BLaER1 treated with 17β-estradiol and CSF1 and Interleukin-3, amounts not matched to agents 10 nM and 100 nM (cell line): Measurements from ENCODE around the gene SCYL2.
"Not testable (repeated sequence)": the region's sequence is repeated elsewhere in the genome, so short reads cannot be mapped to it uniquely, and the experiment has no call there.

ENCODE experiments used
- H3K27ac ChIP-seq, 11 experiments: shearing (Covaris generic); formaldehyde crosslinking; 2 replicates each; pipeline ENCODE4 v1.8.1; 2022
- H3K27me3 ChIP-seq, 11 experiments: shearing (Covaris generic); formaldehyde crosslinking; 2 replicates each; pipeline ENCODE4 v1.8.1; 2022
- H3K36me3 ChIP-seq, 11 experiments: shearing (Covaris generic); formaldehyde crosslinking; 2 replicates each; pipeline ENCODE4 v1.8.1; 2022
- H3K4me1 ChIP-seq, 10 experiments: shearing (Covaris generic); formaldehyde crosslinking; 2 replicates each; pipeline ENCODE4 v1.8.1; 2022
- H3K4me2 ChIP-seq, 11 experiments: shearing (Covaris generic); formaldehyde crosslinking; 2 replicates each; pipeline ENCODE4 v1.8.1; 2022
- H3K4me3 ChIP-seq, 10 experiments: shearing (Covaris generic); formaldehyde crosslinking; 2 replicates each; pipeline ENCODE4 v1.8.1; 2022
- H3K9ac ChIP-seq, 11 experiments: shearing (Covaris generic); formaldehyde crosslinking; 2 replicates each; pipeline ENCODE4 v1.8.1; 2022
- H3K9me3 ChIP-seq, 11 experiments: shearing (Covaris generic); formaldehyde crosslinking; replicated peaks in 1 of 11; 2 replicates each; pipeline ENCODE4 v1.8.1; 2022
- H4K20me1 ChIP-seq, 11 experiments: shearing (Covaris generic); formaldehyde crosslinking; 2 replicates each; pipeline ENCODE4 v1.8.1; 2022
- Cebpa-rat ChIP-seq, 11 experiments: shearing (Covaris generic); IDR thresholded peaks; 2 replicates each; pipeline ENCODE4 v1.8.1; 2022

SCYL2 gene

DNA sequence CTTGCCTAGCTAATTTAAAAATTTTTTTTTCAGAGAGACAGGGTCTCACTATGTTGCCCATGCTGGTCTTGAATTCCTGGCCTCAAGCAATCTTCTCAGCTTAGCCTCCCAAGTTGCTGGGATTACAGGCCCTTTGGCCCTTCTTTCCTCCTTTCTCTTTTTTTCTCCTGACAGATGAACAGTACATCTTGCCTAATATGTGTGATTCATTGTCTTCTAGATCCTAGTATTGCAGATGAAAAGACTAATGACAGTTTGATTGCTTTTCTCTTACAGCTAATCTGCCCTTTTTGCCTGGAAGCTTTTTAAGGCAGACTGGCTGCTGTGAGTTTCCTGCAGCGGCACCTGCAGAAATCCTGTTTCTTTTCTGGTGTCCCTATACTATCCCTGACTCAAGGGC, 12.1 kb upstream of the SCYL2 start:
- H3K27ac ChIP-seq: no peak overlapping the region
- no peaks in the 10 kb centered on the region for H3K36me3 ChIP-seq
- H3K4me1 ChIP-seq: peaks cover 0 to 5% (median 0%) of the 10 kb centered on the region in 10 experiments; a peak in 2 of 20 replicates
- no peak overlapping the region for H3K4me2 ChIP-seq
- no peaks in the 10 kb centered on the region for H4K20me1 ChIP-seq
- H3K4me3 ChIP-seq: no peak overlapping the region
- H3K9me3 ChIP-seq: no peaks in the 10 kb centered on the region
- no peak for TF ChIP-seq Cebpa-rat (IDR thresholded peaks at IDR 0.05)
- H3K27me3 ChIP-seq: no peaks in the 10 kb centered on the region
- H3K9ac ChIP-seq: no peak overlapping the region

DNA sequence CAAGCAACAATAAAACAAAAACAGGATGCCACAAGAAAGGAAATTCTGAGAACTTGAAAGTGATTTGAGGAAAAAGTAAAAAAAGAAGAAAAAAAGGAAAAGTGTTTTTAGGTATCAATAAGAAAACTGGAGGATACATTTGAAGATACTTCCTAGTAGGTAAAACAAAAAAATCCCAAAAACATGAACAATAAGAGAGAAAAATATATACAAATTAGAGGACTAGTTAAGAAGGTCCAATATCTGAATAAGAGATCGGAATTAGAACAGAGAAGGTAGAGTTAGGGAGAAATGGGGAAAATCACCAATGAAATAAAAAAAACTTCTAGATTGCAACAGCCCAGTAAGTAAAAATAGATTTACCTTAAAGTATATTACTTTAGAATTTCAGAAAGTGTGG, 8.8 kb upstream of the SCYL2 start:
- Histone ChIP-seq H3K4me1 (no peaks in the 10 kb centered on the region), H3K36me3 (no peaks in the 10 kb centered on the region), H3K4me3 (no peak overlapping the region), H3K4me2 (no peak overlapping the region), H3K9ac (no peak overlapping the region), H3K27ac (no peak overlapping the region), H3K9me3 (no peaks in the 10 kb centered on the region), H3K27me3 (no peaks in the 10 kb centered on the region), H4K20me1 (no peaks in the 10 kb centered on the region)
- TF ChIP-seq Cebpa-rat (IDR thresholded peaks at IDR 0.05): no peak

DNA sequence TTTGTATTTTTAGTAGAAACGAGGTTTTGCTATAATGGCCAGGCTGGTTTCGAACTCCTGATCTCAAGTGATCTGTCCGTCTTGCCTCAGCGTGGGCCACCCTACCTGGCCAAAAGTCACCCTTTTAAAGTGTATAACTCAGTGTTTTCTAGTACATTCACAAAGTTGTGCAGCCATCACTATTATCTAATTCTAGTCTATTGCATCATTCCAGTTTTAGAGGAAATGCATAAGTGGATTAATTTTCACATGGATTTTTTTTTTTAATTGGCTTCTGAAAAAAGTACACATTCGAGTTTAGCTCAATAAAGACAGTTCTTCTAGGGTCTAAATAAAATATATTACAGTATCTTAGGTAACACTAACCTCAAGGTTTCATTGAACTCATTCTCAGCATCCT, 3.8 kb upstream of the SCYL2 start:
- Histone ChIP-seq H3K4me3 (no peak overlapping the region), H3K27ac (no peak overlapping the region), H3K9me3 (no peaks in the 10 kb centered on the region), H3K4me2 (no peak overlapping the region), H3K9ac (no peak overlapping the region), H4K20me1 (peaks cover 0 to 9% (median 3%) of the 10 kb centered on the region in 11 experiments; a peak in 8 of 22 replicates), H3K36me3 (no peaks in the 10 kb centered on the region), H3K4me1 (peaks cover 0 to 8% (median 5%) of the 10 kb centered on the region in 10 experiments; a peak in 18 of 20 replicates), H3K27me3 (no peaks in the 10 kb centered on the region)
- no peak for TF ChIP-seq Cebpa-rat (IDR thresholded peaks at IDR 0.05)

DNA sequence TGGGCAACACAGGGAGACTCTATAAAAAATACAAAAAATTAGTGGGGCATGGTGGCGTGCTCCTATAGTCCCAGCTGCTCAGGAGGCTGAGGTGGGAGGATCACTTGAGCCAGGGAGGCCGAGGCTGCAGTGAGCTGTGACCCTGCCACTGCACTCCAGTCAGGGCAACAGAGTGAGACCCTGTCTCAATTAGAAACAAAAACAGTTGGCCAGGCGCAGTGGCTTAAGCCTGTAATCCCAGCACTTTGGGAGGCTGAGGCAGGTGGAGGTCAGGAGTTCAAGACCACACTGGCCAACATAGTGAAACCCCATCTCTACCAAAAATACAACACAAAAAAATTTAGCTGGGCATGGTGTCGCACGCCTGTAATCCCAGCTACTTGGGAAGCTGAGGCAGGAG, 1.9 kb upstream of the SCYL2 start:
- H3K4me2 ChIP-seq, H3K27me3 ChIP-seq, H3K36me3 ChIP-seq, H3K27ac ChIP-seq, H3K4me3 ChIP-seq, H3K9me3 ChIP-seq, H3K9ac ChIP-seq: not testable (repeated sequence)
- Histone ChIP-seq H3K4me1 (peaks cover 17 to 27% (median 22%) of the 10 kb centered on the region in 10 experiments), H4K20me1 (peaks cover 0 to 24% (median 16%) of the 10 kb centered on the region in 11 experiments; a peak in 11 of 22 replicates)

DNA sequence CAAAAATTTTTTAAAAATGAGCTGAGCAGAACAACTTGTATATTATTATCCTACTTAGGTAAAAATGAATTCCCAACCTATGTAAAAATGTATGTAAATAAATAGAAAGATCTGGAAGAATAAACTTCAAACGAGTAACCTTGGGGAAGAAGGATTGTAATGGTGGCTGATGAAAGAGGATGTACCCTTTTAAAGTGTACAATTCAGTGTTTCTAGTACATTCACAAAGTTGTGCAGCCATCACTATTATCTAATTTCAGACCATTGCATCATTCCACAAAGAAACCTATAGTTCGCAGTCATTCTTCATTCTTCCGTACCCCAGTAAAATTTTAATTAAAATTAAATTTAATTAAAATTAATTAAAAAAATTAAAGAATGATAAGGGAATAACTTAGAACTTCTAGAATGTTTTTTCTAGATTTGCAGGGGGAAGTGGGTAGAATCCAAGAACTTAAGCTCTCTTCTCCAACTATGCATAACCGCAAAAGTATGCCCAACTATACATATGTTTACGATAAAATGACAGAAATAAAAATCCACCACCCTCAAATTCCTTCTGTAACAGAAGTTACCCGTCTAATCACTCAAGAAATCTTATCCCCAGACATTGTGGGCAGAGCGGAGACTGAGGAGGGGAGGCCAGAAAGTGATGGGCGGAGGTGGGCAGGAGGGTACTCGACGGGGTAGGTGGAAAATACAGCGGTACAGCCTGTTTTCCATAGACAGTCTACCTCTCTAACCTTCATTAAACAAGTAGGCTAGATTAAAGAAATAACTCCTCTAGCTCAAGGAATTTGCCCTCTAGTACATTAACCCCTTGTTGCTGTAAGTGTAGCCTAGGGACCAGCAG, 1.0 kb upstream of the SCYL2 start:
- no peaks in the 10 kb centered on the region; a peak in 1 of 22 replicates for H3K9me3 ChIP-seq
- H3K4me2 ChIP-seq: peak overlapping the region; percentile 50 to 70 (median 60)
- H3K27me3 ChIP-seq: no peaks in the 10 kb centered on the region
- H3K36me3 ChIP-seq: 0 out of 22 replicates have a peak, but pooled peaks cover 0 to 4% (median 0%) of the 10 kb centered on the region in 11 experiments
- H4K20me1 ChIP-seq: peaks cover 0 to 26% (median 18%) of the 10 kb centered on the region in 11 experiments; a peak in 12 of 22 replicates
- peaks cover 19 to 32% (median 25%) of the 10 kb centered on the region in 10 experiments for H3K4me1 ChIP-seq
- H3K27ac ChIP-seq: peak overlapping the region in 10 of 11 experiments; percentile 89 to 98 (median 94); a peak in 17 of 22 replicates
- H3K9ac ChIP-seq: peak overlapping the region in 8 of 11 experiments; percentile 91 to 99 (median 97); a peak in 13 of 22 replicates
- peak overlapping the region; percentile 83 to 99 (median 98) for H3K4me3 ChIP-seq
- TF ChIP-seq Cebpa-rat (IDR thresholded peaks at IDR 0.05): no peak

DNA sequence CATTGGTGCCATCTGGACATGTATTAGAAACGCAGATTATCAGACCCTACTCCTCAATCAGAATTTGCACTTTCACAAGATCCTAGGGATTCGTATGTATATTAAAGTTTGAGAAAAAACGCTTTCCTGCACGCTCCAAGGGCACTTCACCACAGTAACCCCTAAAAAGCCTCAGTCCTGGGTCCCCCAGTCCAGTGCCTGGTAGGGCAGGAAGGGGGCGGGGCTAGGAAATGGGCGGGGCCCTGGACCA, 467 bp upstream of the SCYL2 start:
- peak overlapping the region; percentile 89 to 98 (median 94); a peak in 20 of 22 replicates for H3K27ac ChIP-seq

DNA sequence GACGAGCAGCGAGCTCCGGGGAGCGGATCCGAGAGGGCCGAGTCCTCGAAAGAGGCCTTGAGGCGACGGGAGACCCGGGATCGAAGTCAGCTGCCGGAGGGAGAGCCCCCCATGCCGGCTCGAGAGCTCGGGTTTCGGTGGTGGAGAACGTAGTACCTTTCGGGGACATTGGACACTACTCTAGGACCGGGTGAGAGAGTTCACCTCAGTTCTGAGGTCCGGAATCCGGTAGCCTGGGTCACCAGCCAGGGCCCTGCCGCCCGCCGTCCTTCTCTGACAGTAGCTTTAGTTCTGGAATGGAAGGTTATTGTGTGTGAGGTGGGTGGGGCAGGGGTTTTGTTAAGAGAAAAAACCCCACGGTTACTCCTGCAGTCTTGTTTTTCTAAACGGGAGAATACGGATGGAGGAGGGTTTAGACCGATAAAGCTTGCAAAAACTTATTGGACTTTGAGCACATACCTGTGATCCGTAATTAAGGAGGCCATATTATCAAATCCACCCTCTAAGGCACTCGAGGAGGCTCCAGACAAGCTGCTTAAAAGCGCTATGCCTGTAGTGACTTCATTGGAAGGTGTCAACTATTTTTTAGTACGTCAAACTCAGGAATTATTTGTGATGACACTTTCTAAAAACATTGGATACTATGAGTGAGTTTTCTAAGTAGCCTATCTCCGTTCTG, 765 bp downstream of the SCYL2 start:
- no peak for TF ChIP-seq Cebpa-rat (IDR thresholded peaks at IDR 0.05)
- peaks cover 0 to 41% (median 30%) of the 10 kb centered on the region in 11 experiments; a peak in 13 of 22 replicates for H4K20me1 ChIP-seq
- H3K27ac ChIP-seq: peak overlapping the region; percentile 89 to 98 (median 94)

More for the DNA sequence above, 467 bp upstream of the SCYL2 start:
- peaks cover 0 to 4% (median 0%) of the 10 kb centered on the region in 11 experiments; a peak in 3 of 22 replicates for H3K36me3 ChIP-seq
- peak overlapping the region; percentile 50 to 70 (median 60) for H3K4me2 ChIP-seq
- H4K20me1 ChIP-seq: peaks cover 0 to 30% (median 19%) of the 10 kb centered on the region in 11 experiments; a peak in 12 of 22 replicates
- no peak for TF ChIP-seq Cebpa-rat (IDR thresholded peaks at IDR 0.05)
- H3K9me3 ChIP-seq: no peaks in the 10 kb centered on the region; a peak in 1 of 22 replicates
- H3K9ac ChIP-seq: peak overlapping the region; percentile 91 to 100 (median 97); a peak in 21 of 22 replicates
- peaks cover 19 to 35% (median 27%) of the 10 kb centered on the region in 10 experiments for H3K4me1 ChIP-seq
- H3K27me3 ChIP-seq: no peaks in the 10 kb centered on the region
- peak overlapping the region; percentile 83 to 99 (median 98) for H3K4me3 ChIP-seq

DNA sequence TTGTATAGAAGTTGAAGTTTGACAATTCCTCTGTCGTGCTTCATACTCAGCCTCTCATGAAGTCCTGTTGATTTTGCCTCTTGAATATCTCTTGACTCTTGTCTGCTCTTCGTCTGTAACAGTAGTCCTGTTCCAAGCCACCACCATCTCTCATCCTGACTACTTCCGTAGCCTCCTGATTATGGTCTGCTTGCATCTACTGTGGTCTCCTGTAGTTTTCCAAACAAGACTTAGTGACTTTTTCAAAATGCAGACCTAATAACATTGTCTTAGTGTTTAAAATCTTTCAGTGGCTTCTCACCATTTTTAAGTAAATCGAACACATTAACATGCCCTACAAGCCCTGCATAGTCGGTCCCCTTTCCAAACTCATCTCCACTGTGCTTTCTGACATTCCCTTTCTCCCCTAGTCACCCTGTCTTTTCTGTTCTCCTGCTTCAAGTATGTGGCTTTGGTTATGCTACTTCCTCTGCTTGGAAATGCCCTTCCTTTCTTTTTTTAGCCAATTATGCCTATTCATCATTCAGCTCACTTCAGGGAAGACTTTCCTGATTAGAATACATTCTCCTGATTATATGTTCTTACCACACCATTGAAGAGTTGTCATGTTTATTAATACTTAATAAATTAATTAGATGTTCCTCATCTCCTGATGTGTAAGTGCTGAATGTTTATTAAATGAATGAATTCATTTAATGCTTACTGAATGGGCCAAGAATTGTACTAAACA, 2.0 kb downstream of the SCYL2 start:
- no peak for TF ChIP-seq Cebpa-rat (IDR thresholded peaks at IDR 0.05)
- H3K9me3 ChIP-seq: no peaks in the 10 kb centered on the region; a peak in 1 of 22 replicates
- H3K36me3 ChIP-seq: peaks cover 0 to 20% (median 13%) of the 10 kb centered on the region in 11 experiments; a peak in 12 of 22 replicates
- H4K20me1 ChIP-seq: peaks cover 8 to 53% (median 39%) of the 10 kb centered on the region in 11 experiments; a peak in 13 of 22 replicates
- peak overlapping the region; percentile 83 to 99 (median 98) for H3K4me3 ChIP-seq
- no peaks in the 10 kb centered on the region for H3K27me3 ChIP-seq
- H3K4me2 ChIP-seq: peak overlapping the region; percentile 73 to 97 (median 91)
- H3K4me1 ChIP-seq: peaks cover 19 to 53% (median 27%) of the 10 kb centered on the region in 10 experiments
- peak overlapping the region in 9 of 11 experiments; percentile 4 to 98 (median 89); a peak in 13 of 22 replicates for H3K27ac ChIP-seq
- peak overlapping the region; percentile 91 to 100 (median 97) for H3K9ac ChIP-seq

More for the DNA sequence above, 765 bp downstream of the SCYL2 start:
- no peaks in the 10 kb centered on the region; a peak in 1 of 22 replicates for H3K9me3 ChIP-seq
- H3K4me2 ChIP-seq: peak overlapping the region; percentile 73 to 97 (median 91)
- peak overlapping the region; percentile 91 to 100 (median 97) for H3K9ac ChIP-seq
- H3K4me3 ChIP-seq: peak overlapping the region; percentile 83 to 99 (median 98)
- H3K36me3 ChIP-seq: peaks cover 0 to 15% (median 8%) of the 10 kb centered on the region in 11 experiments; a peak in 11 of 22 replicates
- peaks cover 19 to 46% (median 27%) of the 10 kb centered on the region in 10 experiments for H3K4me1 ChIP-seq
- H3K27me3 ChIP-seq: no peaks in the 10 kb centered on the region
